Astrocyte of the hippocampus (primary cell): Measurements from ENCODE around the gene SLC25A48.
A peak's percentile ranks its signal among the peaks of the same experiment; 100 is the strongest.

Experiments
- DNase-seq: peaks from one replicate; pipeline ENCODE4 v3.0.0; 2011; ENCODE audit warnings: low read depth, low spot score

SLC25A48 gene, protein sequence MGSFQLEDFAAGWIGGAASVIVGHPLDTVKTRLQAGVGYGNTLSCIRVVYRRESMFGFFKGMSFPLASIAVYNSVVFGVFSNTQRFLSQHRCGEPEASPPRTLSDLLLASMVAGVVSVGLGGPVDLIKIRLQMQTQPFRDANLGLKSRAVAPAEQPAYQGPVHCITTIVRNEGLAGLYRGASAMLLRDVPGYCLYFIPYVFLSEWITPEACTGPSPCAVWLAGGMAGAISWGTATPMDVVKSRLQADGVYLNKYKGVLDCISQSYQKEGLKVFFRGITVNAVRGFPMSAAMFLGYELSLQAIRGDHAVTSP

DNA sequence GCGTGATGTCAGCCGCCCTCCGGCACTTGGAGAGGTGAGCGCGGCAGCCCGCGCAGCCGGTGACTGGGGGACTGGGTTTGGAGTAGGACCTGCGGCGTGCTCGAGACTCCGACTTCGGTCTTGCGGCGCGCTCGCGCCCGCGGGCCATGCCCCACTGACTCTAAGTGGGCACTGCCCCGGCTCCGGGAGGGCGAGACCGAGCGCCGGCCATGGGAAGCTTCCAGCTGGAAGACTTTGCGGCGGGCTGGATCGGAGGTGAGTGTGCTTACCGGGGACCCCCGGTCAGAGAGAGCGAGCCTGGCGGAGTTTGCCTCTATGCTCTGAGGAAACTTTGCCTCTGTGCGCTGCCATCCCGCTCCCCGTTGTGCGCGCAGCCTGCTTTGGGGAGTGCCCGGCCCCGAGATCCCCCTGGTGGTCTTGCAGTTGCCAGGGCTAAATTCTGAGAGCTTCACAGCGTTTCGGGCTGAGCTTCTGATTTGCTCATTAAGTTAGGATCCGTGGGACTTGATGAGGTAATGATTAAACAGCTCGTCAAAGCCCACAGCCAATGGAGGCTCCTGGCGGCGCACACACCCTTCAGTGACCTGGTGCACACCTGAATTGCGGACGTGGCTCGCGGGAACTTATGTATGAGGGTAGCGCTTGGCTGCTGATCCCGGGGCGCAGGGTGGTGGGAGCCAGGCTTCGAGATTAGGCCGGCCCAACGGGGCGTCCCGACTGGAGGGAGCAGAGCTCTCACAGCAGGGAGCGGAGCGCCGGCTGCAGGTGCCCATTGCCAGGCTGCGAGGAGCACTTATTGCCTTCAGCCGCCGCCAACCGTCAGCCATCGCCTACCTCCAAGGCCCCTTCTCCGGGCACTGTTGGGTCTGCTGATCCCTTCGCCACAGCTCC, at the start of gene SLC25A48:
TSS of gene SLC25A48 (plus strand) at position 25 of the 891 bp plus-strand sequence. CDS start at position 210, 185 bp downstream.
- peak; percentile 76 for DNase-seq

DNA sequence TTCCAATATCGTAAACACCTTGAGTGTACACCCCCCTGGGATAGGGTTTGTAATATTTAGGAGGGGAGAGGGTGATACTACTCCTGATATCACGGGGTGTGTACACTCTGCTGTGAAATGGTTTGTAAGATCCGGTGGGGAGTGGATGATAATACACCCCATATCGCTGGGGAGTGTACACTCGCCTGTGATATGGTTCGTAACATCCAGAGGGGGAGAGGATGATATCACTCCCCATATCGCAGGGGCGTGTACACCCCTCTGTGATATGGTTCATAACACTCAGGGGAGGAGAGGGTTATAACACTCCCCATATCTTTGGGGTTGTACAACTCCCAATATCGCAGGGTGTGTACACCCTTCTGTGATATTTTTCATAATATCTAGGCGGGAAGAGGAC, 33.8 kb upstream of the SLC25A48 start:
- DNase-seq: no peak

DNA sequence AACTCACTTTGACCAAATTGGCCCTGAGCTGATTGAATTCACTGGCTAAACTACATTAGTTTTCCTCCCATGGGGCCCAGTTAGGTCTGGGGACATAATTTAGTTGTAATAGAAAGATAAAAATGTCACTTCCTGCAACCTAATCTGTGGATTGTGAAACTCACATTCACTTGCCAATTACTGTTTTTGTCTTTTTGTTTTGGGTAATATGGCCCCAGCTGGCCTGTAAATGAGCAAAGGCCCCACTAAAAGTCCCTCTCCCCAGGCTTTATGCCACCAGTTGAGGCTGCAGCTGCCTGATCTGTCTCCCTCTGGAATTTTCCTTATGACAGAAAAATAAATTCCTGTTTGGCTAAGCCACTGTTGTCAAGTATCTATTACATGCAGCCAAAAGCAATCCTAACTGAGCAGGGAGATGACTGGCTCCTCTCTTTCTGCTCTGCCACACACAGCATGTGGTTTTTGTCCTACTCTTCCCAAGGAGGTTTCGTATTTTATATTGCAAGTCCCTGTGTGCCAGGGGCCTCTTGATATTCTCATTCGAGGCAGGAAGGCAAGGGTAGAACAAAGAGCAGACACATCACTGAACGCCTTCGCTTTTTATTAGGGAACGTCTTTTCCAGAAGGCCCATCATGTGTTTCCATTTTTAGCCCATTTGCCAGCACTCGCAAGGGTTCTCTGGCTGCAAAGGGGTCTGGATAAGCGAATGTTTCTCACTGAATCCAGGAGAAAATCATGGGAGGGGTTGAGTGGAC, 24.1 kb upstream of the SLC25A48 start:
- no peak for DNase-seq

DNA sequence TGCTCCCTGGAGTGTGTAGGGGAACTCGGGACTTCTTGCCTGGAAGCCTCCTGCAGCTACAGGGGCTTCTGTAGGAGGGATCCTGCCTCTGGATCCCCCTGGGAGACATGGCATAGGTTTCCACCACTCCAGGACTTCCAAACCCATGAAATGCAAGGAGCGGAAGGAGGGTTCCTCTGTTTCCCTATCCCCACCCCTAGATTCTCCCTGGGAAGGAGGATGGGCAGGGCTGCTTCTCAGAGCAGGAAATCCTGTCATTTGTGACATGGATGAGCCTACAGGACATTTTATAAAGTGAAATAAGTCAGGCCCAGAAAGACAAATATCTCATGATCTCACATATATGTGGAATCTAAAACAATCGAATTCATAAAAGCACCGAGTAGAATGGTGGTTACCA, 23.5 kb upstream of the SLC25A48 start:
- DNase-seq: no peak

DNA sequence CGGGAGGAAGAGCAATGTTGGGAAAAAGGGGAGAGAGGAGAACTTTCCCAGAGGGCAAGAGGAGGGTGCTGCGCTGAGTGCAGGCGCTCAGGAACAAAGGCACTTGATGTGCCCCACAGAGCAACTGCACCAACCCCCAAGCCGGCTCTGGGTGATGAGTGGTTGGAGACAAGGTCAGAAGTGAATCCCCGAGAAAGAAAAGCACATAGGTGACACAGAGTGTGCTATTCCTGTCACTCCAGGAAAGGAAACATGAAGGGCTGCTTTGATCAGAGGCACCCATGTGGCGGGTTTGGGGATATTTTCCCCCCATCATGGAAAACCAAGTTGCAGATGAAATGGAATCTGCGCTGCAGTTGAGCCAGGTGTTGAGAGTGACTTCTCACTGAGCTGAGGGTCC, 20.7 kb upstream of the SLC25A48 start:
- DNase-seq: no peak

DNA sequence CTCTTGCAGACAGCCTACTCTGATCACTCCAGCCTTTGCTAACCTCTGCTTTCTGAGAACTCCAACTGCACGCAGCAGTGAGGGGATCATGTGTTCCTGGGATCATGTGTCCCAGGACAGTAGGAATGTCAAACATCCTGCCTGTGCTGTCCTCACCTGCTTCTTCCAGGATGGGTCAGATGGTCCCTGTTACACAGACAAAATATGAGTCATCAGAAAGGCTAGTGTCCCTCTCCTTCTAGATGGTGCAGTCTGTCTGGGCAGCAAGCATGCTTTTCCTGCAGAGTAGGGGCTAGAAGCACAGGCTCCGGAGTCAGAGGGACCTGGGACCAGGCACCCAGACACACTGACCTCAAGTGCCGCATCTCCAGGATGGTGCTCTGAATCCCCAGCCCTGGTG, 20.1 kb upstream of the SLC25A48 start:
- no peak for DNase-seq

DNA sequence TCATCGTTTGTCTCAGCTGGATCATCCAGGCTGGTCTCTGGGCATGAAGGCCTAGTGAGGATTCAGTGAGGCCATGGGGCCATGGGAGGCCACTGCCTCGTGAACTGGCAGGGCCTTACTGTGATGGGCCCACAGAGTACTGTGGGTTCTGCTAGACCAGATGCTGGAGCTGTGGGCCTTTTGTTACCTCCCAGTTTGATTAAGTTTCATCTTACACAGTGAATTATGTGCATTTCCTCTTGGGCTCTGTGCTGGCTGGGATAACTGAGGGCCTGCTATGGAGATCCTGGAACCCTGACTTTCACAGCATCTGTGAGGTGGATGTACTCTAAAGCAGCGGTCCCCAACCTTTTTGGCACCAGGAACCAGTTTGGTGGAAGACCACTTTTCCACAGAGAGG, 19.7 kb upstream of the SLC25A48 start:
- no peak for DNase-seq

DNA sequence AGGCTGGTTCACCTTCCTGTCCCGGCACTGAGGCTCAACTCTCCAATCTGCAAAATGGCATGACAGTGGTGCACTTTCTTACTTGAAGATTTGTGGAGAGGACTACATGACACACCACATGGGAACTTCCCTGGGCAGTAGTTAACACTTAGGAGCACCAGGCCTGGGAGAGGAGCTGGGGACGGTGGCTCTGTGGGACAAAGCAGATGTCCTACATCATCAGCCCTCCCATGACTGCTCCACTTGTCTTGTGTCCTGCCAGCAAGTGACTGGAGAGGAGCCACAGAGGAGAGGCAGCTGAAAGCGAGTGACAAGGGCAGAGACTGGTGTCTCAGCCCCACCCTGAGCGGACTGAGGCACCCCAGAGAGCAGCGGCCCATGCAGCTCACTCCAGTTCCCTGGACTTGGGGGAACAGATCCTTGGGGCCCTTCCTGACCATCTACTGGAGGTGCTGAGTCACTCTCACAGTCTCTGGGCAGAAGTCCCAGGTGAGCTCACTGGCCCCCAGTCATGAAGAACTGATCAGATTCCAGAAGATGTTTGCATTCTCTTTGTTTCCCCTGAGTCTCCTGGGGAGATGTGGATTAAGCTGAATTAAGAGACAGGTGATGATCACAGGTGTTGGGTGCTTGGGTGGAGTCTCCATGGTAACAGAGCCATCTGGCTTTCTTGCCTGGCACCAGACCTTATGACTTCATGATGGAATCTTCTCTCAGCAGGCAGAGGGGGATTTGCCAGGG, 13.2 kb upstream of the SLC25A48 start:
- DNase-seq: no peak

DNA sequence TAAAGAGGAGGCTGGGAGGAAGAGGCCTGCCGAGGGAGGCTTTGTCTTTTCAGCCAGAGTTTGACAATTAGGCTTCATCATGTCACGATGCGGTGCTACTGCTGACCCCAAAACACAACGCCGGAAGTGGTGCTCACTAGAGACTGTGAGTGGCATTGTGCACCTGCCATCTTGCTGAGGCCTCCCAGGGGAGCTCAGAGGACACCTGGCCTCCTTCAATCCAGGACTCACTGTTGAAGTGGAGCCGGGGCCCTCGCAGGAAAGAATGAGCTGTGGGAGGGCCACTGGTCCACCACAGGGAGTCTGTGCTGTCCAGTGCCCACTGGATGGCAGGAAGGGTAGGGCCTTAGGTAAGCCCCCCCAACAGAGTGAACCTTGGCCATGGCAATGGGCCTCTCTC, 12.7 kb upstream of the SLC25A48 start:
- DNase-seq: no peak

DNA sequence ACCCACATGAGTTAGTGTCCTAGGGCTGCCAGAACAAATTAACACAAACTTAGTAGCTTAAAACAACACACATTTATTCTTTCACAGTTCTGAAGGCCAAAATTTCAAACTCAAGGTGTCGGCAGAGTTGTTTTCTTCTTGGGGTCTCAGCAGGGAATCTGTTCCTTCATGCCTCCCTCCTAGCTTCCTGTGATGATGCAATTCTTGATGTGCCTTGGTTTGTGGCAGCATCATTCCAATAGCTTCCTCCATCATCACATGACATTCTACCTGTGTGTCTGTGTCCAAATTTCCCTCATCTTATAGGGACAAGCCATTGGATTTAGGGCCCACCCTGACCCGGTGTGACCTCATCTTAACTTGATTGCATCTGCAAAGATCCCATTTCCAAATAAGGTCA, 12.2 kb upstream of the SLC25A48 start:
- no peak for DNase-seq

DNA sequence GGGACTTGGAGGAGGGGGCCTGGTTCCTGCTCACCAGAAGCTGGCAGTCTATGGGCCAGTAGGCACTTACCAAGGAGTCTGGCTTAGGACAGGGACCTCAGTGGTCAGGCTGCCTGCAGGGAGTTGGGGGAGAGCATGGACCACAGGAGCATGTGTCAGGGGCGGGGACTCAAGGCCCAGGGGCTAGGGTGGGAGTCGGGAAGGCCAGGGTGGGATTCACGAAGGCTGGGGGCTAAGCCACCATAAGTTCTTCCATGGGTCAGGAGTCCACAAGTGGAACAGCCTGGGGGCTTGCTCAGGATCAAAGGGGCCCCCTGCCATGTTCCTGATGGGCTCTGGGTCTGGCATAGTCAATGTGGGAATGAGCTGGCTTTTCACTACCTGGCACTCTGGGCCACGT, 11.5 kb upstream of the SLC25A48 start:
- no peak for DNase-seq

DNA sequence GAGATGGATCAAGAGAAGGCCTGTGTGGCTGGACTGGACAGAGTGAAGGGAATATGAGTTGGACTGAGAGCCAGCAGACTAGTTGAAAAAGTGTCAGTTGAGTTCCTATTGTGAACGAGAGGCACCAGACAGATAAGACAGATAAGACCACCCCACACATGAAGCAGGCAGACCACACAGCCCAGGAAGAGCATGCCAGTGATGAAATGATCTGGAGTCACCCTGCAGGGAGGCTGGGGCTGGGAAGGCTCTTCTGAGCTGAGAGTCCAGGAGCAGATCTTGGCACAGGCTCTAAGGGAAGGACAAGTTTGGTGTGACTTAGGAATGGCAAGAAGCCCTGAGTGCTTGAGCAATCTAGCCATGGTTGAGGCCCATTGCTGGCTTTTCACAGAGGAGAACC, 10.6 kb upstream of the SLC25A48 start:
- DNase-seq: no peak

DNA sequence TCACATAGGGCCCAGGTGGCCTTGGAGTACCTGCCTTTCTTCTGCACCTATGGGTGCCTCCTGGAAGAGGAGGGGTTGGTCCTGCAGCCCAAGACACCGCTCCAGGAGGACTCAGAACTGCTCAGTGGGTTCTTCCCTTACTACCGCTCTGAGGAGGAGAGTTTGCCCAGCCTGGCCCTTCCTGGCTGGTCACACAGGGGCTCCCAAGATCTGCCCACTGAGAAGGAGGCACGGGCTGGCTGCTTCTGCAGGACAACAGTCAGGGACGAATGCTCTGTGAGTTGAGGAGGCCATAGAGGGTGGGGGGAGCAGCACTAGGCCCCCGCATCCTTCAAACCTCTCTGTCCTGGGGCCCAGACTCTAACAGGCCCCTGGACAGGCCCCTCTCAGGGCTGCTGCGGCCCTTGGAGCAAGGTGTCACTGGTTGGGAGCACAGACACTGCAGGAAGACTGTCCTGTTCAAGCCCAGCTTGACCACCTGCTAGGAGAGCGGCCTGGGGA, 9.9 kb upstream of the SLC25A48 start:
- no peak for DNase-seq

DNA sequence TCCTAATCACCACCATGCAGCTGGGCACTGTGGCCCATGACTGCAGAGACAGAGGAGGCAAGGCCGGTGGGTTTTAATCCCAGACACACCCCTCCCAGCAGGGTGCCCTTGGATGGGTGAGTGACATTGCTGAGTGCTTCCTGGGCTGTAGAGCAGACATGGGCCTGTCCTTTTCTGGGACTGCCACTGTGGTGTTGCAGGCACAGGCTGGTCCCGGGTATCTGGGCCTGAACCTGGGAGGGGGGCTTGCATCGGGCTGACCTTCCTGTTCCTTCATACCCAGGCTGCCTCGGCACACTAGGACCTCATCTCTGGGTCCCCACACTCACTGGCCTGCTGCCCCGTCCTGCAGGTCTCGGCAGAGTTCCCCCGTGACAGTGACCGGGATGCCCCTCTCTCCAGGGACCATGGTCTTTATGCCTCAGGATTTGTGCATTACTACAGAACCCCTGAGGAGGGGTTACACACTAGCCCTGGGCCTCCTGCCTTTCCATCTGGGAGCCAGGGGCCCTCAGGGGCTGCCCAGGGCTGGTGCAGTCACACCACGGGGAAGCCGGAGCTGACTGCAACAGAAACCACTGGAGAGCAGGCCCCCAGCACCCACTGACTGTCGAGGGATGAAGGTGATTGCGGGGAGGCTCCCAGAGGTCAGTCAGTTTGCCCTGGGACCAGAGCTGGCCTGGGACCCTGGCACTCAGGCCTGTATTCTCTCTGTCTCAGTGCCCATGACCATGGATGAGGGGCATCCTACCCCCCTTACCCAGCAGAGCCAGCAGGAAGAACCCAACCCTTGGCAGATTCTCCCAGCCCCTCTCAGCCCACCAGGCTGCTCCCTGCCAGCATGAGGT, 8.9 kb upstream of the SLC25A48 start:
- no peak for DNase-seq

DNA sequence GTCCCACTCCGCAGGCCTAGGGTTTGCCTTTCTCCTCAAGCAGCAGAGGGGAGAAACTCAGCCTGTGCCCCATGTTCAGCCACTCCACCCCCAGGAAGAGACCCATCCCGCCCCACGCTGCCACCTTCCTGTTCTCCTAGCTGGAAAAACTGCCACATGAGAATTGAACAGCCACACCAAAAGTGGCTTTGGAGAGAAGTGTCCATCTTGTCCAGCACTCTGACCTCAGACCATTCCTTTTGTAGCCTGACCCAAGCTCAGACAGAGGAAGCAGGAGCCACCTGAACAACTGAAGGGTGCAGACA, 8.3 kb upstream of the SLC25A48 start:
- no peak for DNase-seq

DNA sequence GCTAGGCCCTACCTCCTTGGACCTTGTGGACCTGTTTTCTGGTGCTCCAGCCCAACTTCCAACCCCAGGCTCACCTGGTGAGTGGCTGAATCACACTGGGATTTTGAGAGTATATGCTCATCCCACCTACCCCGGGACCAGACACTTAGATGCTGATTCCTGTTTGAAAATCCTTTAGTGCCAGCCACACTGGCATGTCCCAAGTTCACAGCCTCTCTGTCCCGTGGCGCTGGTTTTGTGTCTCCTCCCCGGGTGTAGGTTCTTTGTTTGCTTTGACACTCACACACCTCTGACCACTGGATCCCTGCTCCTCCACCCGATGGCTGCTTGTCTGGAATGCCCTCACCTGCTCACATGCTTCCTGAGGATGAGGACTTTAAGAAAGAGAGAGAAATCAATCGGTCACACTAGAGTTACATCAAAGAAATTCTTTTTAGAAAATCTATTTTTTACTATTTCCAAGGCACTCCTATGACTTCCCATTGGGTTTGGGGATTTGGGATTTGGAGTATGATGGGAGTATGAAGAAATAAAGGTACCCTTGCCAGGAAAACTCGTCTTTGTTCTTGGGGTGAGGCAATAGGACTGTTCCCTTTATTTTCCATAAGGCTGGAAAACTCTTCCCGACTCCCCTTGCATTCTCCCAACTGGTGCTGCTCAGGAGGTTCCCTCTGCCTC, 7.3 kb upstream of the SLC25A48 start:
- DNase-seq: no peak

DNA sequence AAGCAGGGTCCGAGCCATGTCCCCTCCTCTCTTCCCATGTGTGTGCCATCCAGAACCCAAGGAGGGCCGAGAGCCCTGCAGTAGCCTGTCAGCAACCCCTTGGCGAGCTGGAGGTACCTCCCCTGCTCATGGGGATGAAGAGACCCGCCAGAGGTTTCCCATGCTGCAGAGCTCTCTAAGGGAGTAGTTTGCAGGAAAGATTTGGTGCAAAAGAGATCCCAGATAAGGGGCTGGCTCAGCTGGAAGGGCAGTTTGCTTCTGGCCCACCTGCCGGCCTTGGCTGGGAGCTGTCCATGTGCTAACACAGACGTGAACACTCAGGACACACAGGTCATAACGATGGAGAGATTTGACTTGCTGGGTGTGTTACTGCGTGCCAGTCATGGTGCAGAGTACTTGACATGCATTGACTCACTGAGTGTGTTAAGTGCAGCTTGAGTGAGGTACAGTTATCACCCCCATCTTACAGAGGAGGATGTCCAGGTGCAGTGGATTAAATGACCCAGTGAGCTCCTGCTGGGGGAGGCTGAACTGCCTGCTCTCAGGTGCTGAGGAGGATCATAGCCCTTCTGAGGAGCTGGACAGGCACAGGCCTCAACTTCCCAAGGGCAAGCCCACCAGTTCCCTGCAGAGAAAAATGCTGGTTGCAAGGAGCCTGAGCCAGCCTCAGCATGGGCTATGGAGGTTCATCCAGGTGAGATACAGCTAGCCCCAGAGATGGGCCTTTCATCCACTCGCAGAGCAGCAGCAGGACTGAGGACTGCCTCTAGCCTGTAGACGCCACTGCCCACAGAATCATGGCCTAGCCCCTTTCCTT, 6.3 kb upstream of the SLC25A48 start:
- no peak for DNase-seq

DNA sequence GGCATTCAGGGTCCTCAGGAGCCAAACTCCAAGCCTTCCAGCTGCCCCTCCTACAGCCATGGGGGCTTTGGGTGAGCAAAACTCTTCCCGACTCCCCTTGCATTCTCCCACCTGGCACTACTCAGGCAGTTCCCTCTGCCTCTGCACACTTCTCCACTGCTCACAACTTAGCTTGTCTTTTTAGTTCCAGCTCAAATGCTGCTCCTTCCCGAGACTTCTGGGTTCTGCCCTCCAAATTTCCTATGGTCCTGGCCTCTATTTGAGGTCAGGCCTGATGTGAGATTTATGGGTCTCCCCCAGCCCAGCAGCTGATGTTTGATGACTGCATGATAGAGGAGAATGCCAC, 5.7 kb upstream of the SLC25A48 start:
- DNase-seq: no peak

DNA sequence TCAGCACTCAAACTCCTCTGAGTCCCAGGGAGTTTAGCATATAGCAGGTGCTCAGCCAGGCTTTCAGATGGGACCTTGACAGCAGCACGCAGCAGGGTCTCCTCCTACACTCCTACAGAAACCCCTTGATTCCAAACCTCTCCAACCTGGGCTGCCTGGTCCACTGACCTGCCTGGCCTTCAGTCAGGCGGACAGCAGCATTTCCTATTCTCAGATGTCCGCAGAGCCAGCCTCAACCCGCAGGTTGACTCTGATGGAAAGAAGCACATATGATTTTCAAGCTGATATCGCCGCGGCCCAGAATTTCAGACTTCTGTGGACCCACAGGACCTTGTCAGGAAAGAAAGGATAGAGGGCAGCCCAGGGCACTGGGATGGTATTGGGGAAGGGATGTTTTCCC, 5.3 kb upstream of the SLC25A48 start:
- no peak for DNase-seq
